ENCODE results near the gene C2orf76. TPM values are rescaled to one million over a fixed set of nuclear protein-coding genes. Genes with fewer than 3 reads are reported as not detected.

C2orf76 gene
- 10 to 100 TPM in 2 of 6 experiments, 1 to 10 TPM in 4; 6.6 to 10.5 (median 8.9) TPM for total RNA-seq (2021; fragmentation: NEBNext Ultra II Directional; extraction: Animal tissue kit (Norgen Biotek cat#: 25700))
- long read RNA-seq, transcript C2orf76-201 (6 exons, 676 nt): major isoform, 7 of 8 reads
- long read RNA-seq, partial matches to known transcripts: 0 of 8 reads
- long read RNA-seq, other reads (novel, unspliced or antisense): 1 of 8 reads

DNA sequence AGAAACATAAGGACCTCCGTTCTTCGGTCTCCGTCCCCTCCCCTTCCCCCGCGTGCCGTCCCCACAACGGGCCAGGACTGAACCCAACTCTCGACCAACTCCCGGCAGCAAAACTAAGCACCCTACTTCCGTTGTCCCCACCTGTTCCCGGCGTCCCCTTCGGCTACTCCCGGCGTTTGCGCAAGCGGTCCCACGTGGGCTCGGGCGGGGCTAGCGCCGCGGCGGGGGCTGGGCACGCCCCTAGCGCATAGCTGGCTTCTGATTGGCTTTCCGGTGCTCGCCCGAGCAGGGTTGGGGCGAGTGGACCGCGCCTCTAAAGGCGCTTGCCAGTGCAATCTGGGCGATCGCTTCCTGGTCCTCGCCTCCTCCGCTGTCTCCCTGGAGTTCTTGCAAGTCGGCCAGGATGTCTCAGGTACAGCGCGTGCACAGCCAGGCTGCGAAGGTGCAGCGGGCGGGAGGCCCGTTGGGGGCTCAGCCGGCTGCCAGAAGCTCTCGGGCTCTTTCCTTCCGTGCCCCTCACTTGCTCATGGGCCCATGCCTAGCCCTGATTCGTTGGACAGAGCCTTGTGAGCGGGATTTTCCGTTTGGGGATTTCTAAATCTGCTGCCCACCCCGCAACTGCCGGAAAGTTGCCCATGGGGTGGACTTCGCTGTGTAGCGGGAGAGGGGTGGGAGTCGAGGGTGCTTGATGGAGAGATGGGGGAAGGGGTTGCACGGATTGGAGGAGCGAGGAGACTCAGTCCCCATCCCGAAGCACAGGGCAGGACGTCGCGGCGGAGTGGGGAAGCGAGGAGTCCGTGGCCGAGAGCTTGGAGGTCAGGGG lies at the start of gene C2orf76, which contains the start of gene DBI:
Gene C2orf76 (minus strand): TSS at position 186 of the 823 bp plus-strand sequence. CDS start 26,875 bp downstream, outside the sequence.
Gene DBI (plus strand): TSS at position 329 of the 823 bp plus-strand sequence. CDS start 75 bp downstream, at position 404.
- H3K36me3 Mint-ChIP-seq (ENCODE audit: low read depth): peaks cover 30% of the 10 kb centered on the region
- H3K4me3 Mint-ChIP-seq: peak within 1 kb of the TSS; percentile 97
- peaks cover 28% of the 10 kb centered on the region for H3K4me1 Mint-ChIP-seq (ENCODE audit: low read depth)
- TF ChIP-seq, protein P1, sequence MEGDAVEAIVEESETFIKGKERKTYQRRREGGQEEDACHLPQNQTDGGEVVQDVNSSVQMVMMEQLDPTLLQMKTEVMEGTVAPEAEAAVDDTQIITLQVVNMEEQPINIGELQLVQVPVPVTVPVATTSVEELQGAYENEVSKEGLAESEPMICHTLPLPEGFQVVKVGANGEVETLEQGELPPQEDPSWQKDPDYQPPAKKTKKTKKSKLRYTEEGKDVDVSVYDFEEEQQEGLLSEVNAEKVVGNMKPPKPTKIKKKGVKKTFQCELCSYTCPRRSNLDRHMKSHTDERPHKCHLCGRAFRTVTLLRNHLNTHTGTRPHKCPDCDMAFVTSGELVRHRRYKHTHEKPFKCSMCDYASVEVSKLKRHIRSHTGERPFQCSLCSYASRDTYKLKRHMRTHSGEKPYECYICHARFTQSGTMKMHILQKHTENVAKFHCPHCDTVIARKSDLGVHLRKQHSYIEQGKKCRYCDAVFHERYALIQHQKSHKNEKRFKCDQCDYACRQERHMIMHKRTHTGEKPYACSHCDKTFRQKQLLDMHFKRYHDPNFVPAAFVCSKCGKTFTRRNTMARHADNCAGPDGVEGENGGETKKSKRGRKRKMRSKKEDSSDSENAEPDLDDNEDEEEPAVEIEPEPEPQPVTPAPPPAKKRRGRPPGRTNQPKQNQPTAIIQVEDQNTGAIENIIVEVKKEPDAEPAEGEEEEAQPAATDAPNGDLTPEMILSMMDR (IDR thresholded peaks at IDR 0.05): no peak
- peak within 1 kb of the TSS; percentile 80 for H3K27ac Mint-ChIP-seq
- DNase-seq: peak; percentile 89
- H3K9me3 Mint-ChIP-seq: no peaks in the 10 kb centered on the region
- H3K27me3 Mint-ChIP-seq (ENCODE audit: insufficient read depth): no peaks in the 10 kb centered on the region; the same call in 1 of the 2 replicates

DNA sequence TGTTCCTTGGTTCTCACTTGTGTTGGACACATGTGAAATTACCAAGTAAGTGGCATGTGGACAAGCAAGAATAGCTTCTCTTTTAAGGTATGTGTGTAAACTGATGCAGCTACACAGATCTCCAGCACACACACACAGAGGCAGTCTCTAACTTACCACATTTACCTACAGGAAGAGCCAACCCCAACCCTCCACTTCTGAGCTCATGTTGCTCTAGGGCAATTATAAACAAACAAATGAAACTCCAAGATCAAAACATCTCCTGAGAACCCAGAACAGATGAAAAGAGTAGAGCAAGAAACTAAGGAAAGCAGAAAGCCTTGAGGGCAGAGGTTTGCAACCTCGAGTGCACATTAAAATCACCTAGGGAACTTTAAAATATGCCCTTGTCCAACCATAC lies 49.0 kb upstream of the C2orf76 start:
- TF ChIP-seq, protein P1 (IDR thresholded peaks at IDR 0.05): no peak
- H3K4me3 Mint-ChIP-seq: no peak overlapping the region
- no peaks in the 10 kb centered on the region for H3K4me1 Mint-ChIP-seq (ENCODE audit: low read depth)
- no peaks in the 10 kb centered on the region for H3K36me3 Mint-ChIP-seq (ENCODE audit: low read depth)
- peaks cover 10% of the 10 kb centered on the region; the same call in 1 of the 2 replicates for H3K27me3 Mint-ChIP-seq (ENCODE audit: insufficient read depth)
- no peaks in the 10 kb centered on the region for H3K9me3 Mint-ChIP-seq
- no peak for DNase-seq
- H3K27ac Mint-ChIP-seq: no peak overlapping the region

DNA sequence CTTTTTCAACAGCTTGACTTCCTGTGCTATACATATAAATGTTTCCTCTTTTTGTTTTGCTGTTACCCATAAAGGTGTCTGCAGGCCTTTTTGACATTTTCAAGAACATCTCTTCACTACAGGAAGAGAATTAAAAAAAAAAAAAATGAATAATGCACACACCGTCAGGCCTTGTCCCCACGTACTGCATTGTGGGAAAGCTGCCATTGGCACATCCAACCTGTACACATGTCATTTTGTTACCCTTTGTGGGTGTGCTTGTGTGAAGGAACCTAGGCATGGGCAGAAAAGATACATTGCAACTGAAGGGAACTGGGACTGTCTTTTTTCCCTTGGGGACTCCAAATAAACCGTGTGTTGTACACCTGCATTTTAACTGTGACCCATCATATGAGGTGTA lies 48.3 kb upstream of the C2orf76 start:
- TF ChIP-seq, protein P1 (IDR thresholded peaks at IDR 0.05): no peak
- H3K9me3 Mint-ChIP-seq: no peaks in the 10 kb centered on the region
- H3K27ac Mint-ChIP-seq: no peak overlapping the region
- no peak for DNase-seq
- peaks cover 10% of the 10 kb centered on the region; the same call in 1 of the 2 replicates for H3K27me3 Mint-ChIP-seq (ENCODE audit: insufficient read depth)
- H3K4me1 Mint-ChIP-seq (ENCODE audit: low read depth): no peaks in the 10 kb centered on the region
- no peaks in the 10 kb centered on the region for H3K36me3 Mint-ChIP-seq (ENCODE audit: low read depth)
- H3K4me3 Mint-ChIP-seq: no peak overlapping the region

DNA sequence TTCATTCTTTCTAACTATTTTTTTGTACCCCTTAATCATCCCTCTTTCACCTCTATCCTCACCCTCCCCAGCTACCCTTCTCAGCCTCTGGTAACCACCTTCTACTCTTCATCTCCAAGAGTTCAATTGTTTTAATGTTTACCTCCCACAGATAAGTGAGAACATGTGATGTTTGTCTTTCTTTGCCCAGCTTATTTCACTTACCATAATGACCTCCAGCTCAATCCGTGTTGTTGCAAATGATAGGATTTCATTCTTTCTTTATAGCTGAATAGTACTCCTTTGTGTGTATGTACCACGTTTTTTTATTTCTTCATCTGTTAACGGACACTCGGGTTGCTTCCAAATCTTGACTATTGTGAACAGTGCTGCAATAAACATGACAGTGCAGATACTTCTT lies 42.9 kb upstream of the C2orf76 start:
- no peak for DNase-seq
- Mint-ChIP-seq H3K27ac (no peak overlapping the region), H3K36me3 (ENCODE audit: low read depth) (no peaks in the 10 kb centered on the region), H3K4me3 (no peak overlapping the region), H3K27me3 (ENCODE audit: insufficient read depth) (peaks cover 5% of the 10 kb centered on the region), H3K9me3 (no peaks in the 10 kb centered on the region), H3K4me1 (ENCODE audit: low read depth) (no peaks in the 10 kb centered on the region)
- TF ChIP-seq, protein P1 (IDR thresholded peaks at IDR 0.05): no peak

DNA sequence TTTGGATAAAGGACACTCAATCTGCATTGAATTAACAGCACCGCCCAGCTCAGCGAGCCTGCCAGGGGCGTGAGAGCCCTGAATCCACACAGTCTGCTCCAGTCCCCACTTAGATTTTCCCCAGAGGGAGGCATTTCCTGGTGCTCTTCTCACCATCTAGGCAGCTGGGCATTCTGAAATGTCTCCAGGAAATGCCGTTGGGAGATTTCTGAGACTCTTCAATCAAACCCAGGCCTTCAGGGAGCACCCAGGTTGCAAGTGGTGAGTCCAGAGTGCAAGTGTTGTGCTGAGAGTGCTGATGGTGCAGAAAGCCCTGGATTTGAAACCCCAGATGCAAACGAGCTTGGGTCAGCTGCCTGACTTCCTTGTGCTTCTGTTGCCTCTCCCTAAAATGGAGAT lies 41.6 kb upstream of the C2orf76 start:
- TF ChIP-seq, protein P1 (IDR thresholded peaks at IDR 0.05): no peak
- Mint-ChIP-seq H3K27me3 (ENCODE audit: insufficient read depth) (peaks cover 13% of the 10 kb centered on the region), H3K4me1 (ENCODE audit: low read depth) (no peaks in the 10 kb centered on the region), H3K4me3 (no peak overlapping the region), H3K36me3 (ENCODE audit: low read depth) (no peaks in the 10 kb centered on the region), H3K27ac (no peak overlapping the region), H3K9me3 (no peaks in the 10 kb centered on the region)
- DNase-seq: no peak
